Stimulated activated effector memory CD8-positive, alpha-beta T cell treated with anti-CD3 and anti-CD28 coated beads, Interleukin-12 subunit alpha, Interleukin-12 subunit beta, amount 100 ng/mL, for 72 hours (primary cell): Measurements from ENCODE around the gene WFS1.
A peak's percentile ranks its signal among the peaks of the same experiment; 100 is the strongest.

Experiments
- ATAC-seq: fragments of 150-1000 bp; cut with Tn5 transposase; 2 replicates; pipeline ENCODE4 v1.10.0; 2021
- DNase-seq, 2 donors: peaks; one replicate each; pipeline ENCODE4 v3.0.0; 2021 to 2022; ENCODE audit warnings: low spot score in 2 of 2
- H3K27ac Mint-ChIP-seq: one replicate; pipeline ENCODE4 v1.8.0; 2022; ENCODE audit warnings: mild to moderate bottlenecking, mixed read lengths
- H3K36me3 Mint-ChIP-seq: one replicate; pipeline ENCODE4 v1.8.0; 2022; ENCODE audit warnings: mild to moderate bottlenecking, mixed read lengths
- H3K4me1 Mint-ChIP-seq: one replicate; pipeline ENCODE4 v1.8.0; 2022; ENCODE audit warnings: mixed read lengths
- H3K4me3 Mint-ChIP-seq: one replicate; pipeline ENCODE4 v1.8.0; 2022; ENCODE audit warnings: mild to moderate bottlenecking, mixed read lengths
- H3K9me3 Mint-ChIP-seq: one replicate; pipeline ENCODE4 v1.8.0; 2022; ENCODE audit warnings: mixed read lengths

WFS1 gene

DNA sequence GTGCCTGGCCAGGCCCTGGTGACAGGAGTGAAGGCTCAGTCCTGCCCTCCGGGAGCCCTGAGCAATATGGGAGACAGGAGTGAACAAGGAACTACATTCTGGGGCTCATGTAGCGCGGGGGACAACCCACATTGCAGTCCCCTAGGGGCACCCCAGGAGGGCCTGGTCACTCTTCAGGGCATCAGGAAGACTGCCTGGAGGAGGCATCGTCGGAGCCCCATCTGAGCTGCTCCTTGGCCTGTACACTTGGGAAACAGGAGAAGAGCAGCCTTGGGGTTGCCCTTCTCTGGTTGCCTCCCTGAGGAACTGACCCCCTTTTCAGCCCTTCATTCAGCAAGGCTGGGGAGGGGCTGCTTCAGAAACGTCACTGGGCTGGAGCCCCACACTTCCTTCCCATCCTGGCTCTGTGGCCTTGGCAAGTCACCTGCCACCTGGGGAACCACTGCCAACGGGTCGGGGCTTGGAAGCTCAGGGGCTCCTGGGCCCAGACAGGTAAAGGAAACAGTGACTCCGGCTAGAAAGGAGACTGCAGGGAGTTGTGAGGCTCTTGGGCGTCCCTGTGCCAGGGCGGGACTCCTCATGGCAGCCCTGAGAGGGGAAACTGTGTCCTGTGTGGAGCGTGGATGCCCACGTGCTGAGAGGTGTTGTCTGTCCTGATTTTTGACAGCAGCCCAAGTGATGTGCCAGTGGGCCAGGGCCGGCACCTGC, 10.1 kb downstream of the WFS1 start:
- H3K4me1 Mint-ChIP-seq, result peaks cover 13% of the 10 kb centered on the region

DNA sequence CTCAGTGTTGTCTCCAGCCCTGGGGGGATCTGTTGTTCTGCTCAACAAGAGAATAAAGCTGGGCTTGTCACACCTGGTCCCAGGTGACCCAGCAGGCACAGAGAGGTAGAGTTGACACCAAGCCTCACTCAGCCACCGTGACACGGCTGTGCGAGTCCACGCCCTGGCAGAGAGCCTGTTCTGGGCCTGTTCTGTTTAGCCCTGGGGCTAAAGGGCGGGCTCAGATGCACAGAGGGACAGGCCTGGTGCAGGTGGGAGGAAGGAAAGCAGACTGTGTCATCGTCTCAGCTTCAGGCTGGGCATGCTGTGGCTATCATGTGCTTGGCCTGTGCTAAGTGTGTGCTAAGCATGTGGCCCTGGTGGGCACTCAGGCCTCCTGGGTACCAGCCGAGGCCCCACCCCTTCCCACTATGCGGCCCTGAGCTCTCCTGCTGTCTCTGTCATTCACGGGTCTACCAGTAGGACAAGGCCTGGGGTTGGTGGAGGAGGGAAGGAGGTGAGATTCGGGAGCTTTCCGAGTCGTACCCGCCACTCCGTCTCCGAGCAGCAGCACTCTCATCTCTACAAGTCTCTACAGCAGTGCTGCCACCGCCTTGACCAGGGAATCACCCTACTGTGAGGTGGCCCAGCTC, 10.8 kb downstream of the WFS1 start:
- ATAC-seq (no peak), DNase-seq (no peak)
- Mint-ChIP-seq H3K27ac (peak overlapping the region; percentile 50), H3K36me3 (no peaks in the 10 kb centered on the region), H3K4me1 (peaks cover 12% of the 10 kb centered on the region), H3K9me3 (no peaks in the 10 kb centered on the region), H3K4me3 (no peak overlapping the region)

More for the DNA sequence above, 10.1 kb downstream of the WFS1 start:
- H3K4me3 Mint-ChIP-seq, result no peak overlapping the region
- H3K36me3 Mint-ChIP-seq, result no peaks in the 10 kb centered on the region
- no peaks in the 10 kb centered on the region for H3K9me3 Mint-ChIP-seq
- DNase-seq (no peak), ATAC-seq (no peak)
- no peak overlapping the region for H3K27ac Mint-ChIP-seq

DNA sequence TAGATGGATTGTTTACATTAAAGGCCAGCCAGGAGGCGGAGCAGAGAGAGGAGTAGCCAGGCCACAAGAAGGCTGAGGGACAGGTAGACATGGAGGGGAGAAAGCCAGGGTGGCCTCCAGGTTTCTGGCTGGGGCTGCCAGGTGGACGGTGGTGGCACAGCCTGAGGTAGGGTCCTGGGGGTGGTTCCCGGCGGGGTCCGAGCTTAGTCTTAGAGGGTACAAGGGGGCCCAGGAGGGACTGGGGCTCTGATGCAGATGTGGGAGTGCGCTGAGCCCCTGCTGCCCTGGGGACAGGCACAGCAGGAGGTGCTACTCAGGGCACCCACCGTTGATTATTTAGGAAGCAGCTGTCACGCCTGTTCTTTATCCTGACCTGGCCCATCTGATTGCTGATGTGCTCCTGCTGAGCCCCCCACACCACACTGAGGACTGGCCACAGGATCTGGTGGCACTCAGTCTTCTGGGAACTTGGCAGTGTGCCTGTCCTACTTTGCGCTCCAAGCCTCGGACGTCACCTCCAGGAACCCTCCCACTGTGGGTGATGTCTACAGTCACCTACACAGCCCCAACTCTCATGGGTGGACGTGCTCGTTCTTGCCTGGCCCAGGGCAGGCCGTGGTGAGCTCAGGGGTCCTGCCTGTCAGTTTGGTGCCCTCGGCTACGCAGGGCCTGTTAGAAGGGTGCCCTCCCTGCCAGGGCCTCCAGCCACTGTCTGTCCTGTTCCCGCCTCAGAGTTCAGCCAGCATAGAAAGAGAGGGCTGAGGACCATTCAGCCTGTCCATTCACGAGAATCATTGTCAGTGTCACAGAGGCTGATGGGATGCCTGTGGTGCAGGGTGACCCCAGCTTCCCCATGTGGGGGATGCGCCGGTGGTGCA, 12.0 kb downstream of the WFS1 start:
- ATAC-seq (no peak), DNase-seq (no peak)
- H3K36me3 Mint-ChIP-seq, result no peaks in the 10 kb centered on the region
- H3K4me3 Mint-ChIP-seq, result no peak overlapping the region
- H3K27ac Mint-ChIP-seq, result peak overlapping the region; percentile 50
- H3K4me1 Mint-ChIP-seq, result peaks cover 12% of the 10 kb centered on the region
- H3K9me3 Mint-ChIP-seq, result no peaks in the 10 kb centered on the region

DNA sequence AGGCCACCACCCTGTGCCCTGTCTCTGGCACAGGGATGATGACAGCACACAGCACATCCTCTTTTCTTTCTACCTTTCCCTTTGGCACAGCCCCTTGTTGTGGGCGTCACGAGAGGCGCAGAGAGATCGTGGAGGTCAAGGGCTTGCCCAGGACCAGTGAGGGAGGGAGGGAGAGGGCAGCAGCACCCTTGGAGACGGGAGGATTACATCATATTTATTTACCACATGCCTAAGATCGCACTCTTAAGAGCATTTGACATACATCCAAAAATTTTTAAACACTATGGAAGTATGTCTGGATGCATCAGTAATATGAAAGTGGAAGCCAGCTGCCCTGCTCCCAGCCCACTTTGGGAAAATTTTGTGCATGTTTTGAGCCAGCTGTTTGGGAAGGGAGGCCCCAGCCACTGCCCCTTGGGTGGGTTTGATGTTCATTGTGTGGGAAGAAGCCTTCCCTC, 12.7 kb downstream of the WFS1 start:
- peak overlapping the region; percentile 17 for H3K27ac Mint-ChIP-seq
- no peak overlapping the region for H3K4me3 Mint-ChIP-seq
- H3K9me3 Mint-ChIP-seq, result no peaks in the 10 kb centered on the region
- ATAC-seq (no peak), DNase-seq (no peak)
- peaks cover 12% of the 10 kb centered on the region for H3K4me1 Mint-ChIP-seq
- H3K36me3 Mint-ChIP-seq, result no peaks in the 10 kb centered on the region

DNA sequence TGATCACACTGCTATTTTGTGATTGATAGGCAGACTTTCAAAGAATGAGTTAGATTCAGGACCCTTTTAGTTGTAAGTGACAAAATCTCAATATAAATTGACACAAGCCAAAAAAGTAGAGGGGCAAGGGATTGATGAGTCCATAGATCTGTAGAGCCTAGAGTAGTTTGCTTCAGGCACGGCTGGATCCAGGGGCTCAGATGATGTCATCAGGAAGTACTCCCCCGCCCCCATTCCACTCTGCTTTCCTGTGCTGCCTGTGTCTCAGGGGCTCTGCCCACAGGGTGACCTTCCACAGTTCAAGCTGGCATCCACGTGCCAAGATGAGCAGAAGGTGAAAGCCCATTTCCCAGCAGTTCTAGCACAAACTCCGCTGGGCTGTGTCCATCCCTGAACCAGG, 13.6 kb downstream of the WFS1 start:
- ATAC-seq (no peak), DNase-seq (no peak)
- Mint-ChIP-seq H3K4me3 (no peak overlapping the region), H3K4me1 (peaks cover 11% of the 10 kb centered on the region), H3K9me3 (no peaks in the 10 kb centered on the region), H3K36me3 (no peaks in the 10 kb centered on the region), H3K27ac (no peak overlapping the region)

DNA sequence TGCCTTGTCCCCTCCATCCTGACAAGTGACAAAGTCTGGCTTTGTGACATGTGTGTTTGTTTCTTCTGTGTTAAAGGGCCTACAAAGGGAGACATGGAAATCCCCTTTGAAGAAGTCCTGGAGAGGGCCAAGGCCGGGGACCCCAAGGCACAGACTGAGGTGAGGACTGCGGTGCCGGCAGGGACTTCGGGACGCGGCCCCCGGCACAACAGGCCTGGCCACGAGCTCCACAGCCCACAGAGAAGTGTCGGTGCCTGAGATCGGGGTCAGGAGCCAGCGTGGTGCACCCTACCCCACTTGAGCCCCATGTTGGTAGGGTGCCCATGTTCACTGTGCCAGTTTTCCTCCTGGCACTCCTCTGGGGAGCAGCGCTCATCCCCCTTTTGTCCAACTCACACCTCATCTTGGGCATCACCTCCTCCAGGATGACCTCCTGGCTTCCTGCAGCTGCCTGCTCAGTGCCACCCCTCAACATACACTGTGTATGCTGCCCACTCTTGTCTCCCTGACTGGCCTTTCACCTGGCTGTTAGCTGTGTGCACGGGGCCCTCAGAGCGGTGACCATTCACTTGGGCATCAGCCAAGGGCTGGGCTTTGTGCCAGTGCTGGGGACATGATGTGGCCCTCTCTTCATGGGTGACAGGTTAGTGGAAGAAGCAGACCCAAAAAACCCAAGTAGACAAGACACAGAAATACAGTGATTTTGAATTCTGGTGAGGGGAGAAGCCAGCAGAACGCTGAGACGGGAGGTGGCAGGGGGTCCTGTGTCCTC, 17.6 kb downstream of the WFS1 start:
- ATAC-seq, result no peak
- no peaks in the 10 kb centered on the region for H3K9me3 Mint-ChIP-seq
- H3K36me3 Mint-ChIP-seq, result no peaks in the 10 kb centered on the region
- no peak overlapping the region for H3K27ac Mint-ChIP-seq
- no peak for DNase-seq
- H3K4me1 Mint-ChIP-seq, result peaks cover under 1% of the 10 kb centered on the region
- H3K4me3 Mint-ChIP-seq, result no peak overlapping the region

DNA sequence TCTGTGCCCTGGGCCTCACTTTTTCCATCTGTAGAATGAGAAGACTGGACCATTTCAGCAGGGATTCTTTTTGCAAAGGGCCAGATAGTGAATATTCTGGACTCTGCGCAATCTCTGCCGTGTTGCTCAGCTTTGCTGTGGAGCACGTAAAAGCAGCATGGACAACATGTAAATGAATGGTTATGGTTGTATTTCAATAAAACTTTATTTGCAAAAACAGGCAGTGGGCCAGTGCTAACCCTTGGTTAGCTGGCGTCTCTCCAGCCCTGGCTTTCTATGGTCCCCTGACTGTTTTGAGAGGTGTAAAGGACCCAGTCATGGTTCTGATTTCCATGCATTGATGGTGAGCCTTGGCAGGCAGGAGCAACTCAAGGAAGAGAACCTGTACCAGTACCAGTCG, 18.7 kb downstream of the WFS1 start:
- H3K4me1 Mint-ChIP-seq, result peaks cover 4% of the 10 kb centered on the region
- DNase-seq (no peak), ATAC-seq (no peak)
- H3K27ac Mint-ChIP-seq, result no peak overlapping the region
- no peaks in the 10 kb centered on the region for H3K9me3 Mint-ChIP-seq
- no peak overlapping the region for H3K4me3 Mint-ChIP-seq
- no peaks in the 10 kb centered on the region for H3K36me3 Mint-ChIP-seq

DNA sequence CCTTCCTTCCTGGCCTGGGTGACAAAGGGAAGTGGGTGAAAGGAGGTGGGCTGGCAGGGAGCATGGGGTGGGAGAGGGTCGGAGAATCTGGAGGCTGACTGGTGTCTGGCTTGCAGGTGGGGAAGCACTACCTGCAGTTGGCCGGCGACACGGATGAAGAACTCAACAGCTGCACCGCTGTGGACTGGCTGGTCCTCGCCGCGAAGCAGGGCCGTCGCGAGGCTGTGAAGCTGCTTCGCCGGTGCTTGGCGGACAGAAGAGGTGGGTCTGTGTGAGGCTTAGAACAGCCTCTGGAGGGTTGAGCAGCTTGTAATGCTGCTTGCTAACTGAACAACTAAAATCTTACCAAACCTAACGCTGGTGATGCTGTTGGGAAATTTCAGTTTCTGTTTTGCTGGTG, 19.2 kb downstream of the WFS1 start:
- DNase-seq, result no peak

DNA sequence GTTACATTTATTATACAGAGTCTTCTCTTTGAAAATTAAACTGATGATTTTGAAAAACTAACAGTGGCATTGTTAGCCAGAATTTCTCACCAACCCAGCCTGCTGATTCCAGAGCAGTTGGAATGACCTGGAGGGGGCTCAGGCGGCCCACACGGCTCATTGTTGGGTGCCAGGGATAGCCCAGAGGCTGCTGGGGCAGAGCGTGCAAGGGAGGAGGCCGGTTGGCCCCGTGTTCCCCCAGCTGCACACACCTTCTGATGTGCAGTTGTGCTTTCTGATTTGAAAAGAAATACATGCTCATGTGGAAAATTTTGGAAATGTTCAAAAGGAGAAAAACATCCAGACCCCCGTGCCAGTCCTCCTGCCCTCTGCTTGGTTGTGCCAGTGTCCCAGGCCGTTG, 20.6 kb downstream of the WFS1 start:
- Mint-ChIP-seq H3K4me3 (no peak overlapping the region), H3K27ac (no peak overlapping the region), H3K9me3 (no peaks in the 10 kb centered on the region), H3K4me1 (peaks cover 4% of the 10 kb centered on the region), H3K36me3 (no peaks in the 10 kb centered on the region)
- no peak for ATAC-seq
- no peak for DNase-seq

More for the DNA sequence above, 19.2 kb downstream of the WFS1 start:
- Mint-ChIP-seq H3K4me3 (no peak overlapping the region), H3K4me1 (peaks cover 4% of the 10 kb centered on the region), H3K36me3 (no peaks in the 10 kb centered on the region), H3K9me3 (no peaks in the 10 kb centered on the region), H3K27ac (no peak overlapping the region)
- no peak for ATAC-seq

DNA sequence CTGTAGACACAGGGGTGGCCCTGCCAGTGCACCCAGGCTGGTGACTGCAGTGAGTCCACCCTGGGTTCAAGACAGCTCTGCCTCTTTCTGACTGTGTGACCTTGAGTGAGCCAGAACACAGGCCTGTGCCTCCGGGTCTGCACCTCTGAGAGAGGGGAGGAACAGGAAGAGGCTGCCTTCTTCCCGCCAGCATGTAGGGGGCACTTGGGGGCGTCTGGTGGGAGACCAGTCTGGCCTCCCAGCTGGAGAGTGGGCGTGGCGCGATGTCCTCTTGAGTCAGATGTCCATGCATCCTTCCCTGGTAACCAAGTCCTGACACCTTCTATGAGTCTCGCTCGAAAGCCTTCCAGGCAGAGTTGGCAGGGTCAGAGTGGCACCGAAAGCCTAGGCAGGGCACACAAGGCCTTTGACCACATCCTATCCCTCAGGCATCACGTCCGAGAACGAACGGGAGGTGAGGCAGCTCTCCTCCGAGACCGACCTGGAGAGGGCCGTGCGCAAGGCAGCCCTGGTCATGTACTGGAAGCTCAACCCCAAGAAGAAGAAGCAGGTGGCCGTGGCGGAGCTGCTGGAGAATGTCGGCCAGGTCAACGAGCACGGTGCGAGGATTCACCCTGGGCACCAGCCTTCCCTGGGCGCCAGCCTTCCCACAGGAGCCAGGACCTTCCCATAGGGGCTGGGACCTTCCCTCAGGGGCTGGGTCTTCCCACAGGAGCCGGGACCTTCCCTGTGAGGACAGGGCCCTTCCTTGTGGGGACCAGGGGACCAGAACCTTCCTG, 21.3 kb downstream of the WFS1 start:
- Mint-ChIP-seq H3K4me1 (peaks cover 4% of the 10 kb centered on the region), H3K36me3 (no peaks in the 10 kb centered on the region), H3K9me3 (no peaks in the 10 kb centered on the region), H3K4me3 (no peak overlapping the region), H3K27ac (no peak overlapping the region)
- ATAC-seq (no peak), DNase-seq (no peak)

DNA sequence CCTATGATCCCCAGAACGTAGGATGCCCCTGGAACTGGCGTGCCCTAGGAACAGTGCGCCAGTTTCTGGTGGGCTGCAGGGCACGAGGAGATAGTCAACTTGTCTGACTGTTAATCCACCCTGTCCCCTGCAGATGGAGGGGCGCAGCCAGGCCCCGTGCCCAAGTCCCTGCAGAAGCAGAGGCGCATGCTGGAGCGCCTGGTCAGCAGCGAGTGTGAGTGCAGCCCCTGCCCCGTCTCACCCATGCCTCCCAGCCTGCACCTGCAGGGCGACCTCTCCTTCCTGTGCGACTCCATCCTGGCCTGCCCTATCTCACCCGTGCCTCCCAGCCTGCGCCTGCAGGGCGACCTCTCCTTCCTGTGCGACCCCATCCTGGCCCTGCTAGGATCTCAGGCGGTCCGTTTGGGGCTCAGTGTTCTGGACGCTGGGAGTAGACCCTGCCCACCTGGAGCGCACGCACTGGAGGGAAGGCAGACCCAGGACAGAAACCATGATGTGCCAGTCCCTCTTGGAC, 22.2 kb downstream of the WFS1 start:
- H3K27ac Mint-ChIP-seq, result no peak overlapping the region
- ATAC-seq, result no peak

DNA sequence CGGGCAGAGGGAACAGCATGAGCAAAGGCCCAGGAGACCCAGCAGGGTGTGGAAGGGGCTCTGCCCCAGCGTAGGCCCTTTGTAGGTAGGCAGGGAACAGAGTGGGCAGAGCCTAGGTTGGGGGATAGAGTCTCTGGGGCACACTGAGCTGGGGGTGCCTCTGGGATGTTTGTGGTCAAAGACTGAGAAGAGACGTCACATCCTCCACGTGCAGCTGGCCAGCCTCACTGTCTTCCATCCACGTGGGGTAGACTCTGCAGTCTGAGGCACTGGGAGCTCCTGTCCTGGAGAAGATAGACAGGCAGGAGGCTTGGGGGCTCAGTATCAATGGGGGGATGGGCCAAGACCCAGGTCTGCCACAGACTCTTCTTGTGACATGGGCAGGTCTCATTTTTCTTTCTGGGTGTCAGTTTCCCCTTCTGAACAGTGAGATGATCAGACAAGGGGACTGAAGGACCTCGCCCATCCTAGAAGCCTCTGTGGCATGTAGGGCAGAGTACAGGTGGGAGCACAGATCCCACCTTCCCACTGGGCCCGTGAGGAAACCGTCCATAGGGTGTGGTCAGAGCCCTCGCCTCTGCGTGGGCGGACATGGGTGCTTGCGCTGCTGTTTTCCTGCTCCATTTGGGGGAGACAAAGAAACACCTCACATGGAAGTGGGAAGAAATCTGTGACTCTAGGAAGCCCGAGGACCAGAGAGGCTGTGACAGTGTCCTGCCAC, 22.9 kb downstream of the WFS1 start:
- Mint-ChIP-seq H3K27ac (no peak overlapping the region), H3K4me1 (peaks cover 4% of the 10 kb centered on the region), H3K36me3 (no peaks in the 10 kb centered on the region), H3K4me3 (no peak overlapping the region), H3K9me3 (no peaks in the 10 kb centered on the region)
- ATAC-seq (no peak), DNase-seq (no peak)

More for the DNA sequence above, 22.2 kb downstream of the WFS1 start:
- no peak overlapping the region for H3K4me3 Mint-ChIP-seq
- H3K36me3 Mint-ChIP-seq, result no peaks in the 10 kb centered on the region
- DNase-seq, result no peak
- peaks cover 4% of the 10 kb centered on the region for H3K4me1 Mint-ChIP-seq
- H3K9me3 Mint-ChIP-seq, result no peaks in the 10 kb centered on the region

DNA sequence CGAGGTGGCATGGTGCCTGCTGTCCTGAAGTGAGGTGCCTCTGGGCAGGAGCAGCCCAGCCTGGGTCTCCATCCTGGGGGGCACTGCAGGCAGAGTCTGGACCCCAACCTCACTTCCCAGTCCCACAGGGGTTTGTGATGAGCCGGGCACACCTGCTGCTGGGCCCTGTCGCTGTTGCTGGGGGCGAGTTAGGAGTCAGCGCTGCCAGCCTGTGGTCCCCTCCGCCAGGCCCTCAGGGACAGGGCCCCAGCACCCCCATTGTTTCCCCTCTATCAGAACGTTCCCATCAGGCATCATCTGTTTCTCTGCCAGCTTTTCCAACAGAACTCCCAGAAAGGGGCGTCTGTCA, 23.4 kb downstream of the WFS1 start:
- Mint-ChIP-seq H3K4me1 (peaks cover 4% of the 10 kb centered on the region), H3K9me3 (no peaks in the 10 kb centered on the region), H3K27ac (no peak overlapping the region), H3K36me3 (no peaks in the 10 kb centered on the region), H3K4me3 (no peak overlapping the region)
- no peak for ATAC-seq
- DNase-seq, result no peak

DNA sequence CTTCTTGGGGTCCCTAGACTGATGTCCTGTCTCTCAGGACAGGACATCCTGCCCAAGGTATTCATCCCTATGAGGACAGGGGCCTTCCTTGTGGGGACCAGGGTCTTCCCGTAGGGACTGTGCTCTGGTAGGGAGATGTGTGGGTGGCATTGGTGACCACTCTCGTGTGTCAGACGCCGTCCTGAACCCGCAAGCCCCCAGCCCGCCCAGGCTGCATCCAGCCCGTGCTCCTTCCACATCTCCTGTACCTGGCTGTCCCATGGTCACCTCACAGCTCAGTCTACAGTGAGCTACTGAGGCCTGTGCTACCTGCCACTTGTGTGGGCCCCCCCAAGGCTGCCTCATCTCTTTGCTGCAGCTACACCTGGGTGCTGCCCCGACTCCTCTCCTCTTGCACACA, 24.0 kb downstream of the WFS1 start:
- no peaks in the 10 kb centered on the region for H3K9me3 Mint-ChIP-seq
- H3K4me3 Mint-ChIP-seq, result no peak overlapping the region
- ATAC-seq (no peak), DNase-seq (no peak)
- H3K27ac Mint-ChIP-seq, result no peak overlapping the region
- H3K4me1 Mint-ChIP-seq, result peaks cover 4% of the 10 kb centered on the region
- no peaks in the 10 kb centered on the region for H3K36me3 Mint-ChIP-seq
